NCI-H2081 treated with DMSO at 0.1 percent for 48 hours (cell line): ENCODE results near the gene URAD.

Experiments
- DNase-seq: peaks from one replicate; lab custom pipeline; 2025; lab: John Stamatoyannopoulos, UW

The URAD gene

DNA sequence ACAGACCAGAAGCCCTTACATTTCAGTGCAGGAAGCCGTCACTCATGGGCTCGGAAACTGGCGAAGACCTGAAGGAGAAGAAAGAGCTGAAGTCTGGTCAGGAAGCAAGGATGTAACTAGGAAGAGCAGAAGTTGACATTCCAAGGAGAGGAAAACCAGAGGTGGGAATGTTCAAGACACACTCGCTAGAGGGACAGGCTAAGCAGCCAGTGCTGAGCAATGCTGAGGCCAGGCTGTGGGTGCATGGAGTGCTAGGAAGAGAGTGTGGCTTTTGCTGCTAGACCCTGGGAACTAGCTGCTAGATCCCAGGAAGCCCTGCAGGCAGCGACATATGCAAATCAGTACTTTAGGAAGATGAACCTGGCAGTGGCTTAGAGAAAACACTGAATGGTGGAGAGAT is 12.1 kb upstream of the URAD start:
- no peak for DNase-seq

DNA sequence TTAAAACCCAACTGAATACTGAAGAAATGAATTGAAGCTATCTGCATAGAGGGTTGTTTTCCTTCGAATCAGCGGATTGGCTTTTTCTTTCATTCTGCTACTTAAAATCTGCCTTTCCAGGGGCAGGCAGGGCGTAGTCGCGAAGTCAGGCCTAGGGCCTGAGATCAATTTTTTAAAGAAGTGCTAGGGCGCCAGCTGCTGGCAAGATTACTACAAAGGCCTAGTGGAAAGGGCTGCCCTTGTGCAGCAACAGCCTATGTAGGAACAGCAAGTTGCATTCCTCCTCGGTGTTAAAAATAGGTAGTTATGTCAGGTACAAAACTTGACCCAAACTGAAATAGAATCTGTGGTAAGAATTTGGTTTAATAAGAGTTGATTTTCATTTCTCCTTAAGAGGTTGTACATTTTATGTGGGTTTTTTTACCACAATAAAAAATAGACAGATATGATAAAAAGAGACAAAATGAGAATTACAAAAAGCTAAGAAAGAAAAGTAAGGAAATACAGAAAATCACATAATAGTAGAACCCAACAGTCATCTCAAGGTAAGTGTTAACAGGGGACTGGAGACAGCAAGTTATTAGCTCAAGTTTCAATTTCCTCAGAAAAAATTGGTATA is 9.5 kb upstream of the URAD start:
- DNase-seq = no peak

DNA sequence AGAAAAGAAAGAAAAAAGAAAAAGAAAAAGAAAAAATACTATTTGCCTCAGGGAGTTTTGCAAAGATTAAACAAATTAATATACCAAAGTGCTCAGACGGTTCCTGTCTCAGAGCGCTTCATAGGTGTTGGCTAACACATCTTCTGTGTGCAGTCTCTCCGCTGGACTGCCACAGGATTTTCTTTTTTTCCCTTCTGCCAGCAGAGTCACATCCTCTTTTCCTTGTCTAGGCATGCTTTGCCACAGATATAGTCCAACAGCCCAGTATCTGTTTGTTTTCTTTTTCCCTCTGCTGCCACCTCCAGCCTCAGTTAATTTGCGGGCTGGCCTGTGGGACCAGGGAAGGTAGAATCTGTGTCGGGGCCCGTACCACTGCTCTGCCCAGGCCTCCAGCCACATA is 3.4 kb upstream of the URAD start:
- DNase-seq = no peak

DNA sequence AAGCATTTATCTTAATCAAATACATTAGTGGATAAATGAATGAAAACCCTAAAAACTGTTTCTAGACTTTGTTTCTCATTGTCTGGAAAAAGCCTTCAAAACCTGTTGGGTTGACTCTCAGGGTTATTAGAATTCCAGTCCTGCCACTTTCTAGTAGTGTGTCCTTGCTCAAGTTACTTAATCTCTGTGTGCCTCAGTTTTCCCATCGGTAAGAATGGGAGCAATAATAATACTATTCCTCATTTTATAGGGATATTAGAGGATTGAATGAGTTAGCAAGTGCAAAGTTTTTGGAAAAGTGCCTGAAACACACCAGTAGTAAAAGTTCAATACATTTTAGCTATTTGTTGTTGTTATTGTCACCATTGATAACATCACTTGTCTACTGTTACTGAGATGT is 2.9 kb downstream of the URAD start:
- no peak for DNase-seq

DNA sequence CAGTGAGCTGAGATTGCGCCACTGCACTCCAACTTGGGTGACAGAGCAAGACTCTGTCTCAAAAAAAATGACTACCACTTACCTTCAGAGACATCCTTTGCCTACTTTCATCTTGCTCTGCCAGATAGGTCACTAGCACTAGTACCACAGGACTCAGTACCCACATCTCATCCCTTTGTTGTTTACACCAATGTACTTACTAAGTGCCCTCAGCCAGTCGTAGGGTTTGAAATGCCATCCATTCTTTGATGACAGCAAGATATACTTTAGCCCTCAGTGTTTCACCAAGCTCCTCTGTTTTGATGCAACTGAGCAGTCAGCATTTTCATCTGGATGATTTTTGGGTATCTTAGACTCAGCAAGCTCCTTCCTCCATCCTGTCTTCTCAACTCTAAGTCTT is 6.1 kb downstream of the URAD start:
- no peak for DNase-seq

DNA sequence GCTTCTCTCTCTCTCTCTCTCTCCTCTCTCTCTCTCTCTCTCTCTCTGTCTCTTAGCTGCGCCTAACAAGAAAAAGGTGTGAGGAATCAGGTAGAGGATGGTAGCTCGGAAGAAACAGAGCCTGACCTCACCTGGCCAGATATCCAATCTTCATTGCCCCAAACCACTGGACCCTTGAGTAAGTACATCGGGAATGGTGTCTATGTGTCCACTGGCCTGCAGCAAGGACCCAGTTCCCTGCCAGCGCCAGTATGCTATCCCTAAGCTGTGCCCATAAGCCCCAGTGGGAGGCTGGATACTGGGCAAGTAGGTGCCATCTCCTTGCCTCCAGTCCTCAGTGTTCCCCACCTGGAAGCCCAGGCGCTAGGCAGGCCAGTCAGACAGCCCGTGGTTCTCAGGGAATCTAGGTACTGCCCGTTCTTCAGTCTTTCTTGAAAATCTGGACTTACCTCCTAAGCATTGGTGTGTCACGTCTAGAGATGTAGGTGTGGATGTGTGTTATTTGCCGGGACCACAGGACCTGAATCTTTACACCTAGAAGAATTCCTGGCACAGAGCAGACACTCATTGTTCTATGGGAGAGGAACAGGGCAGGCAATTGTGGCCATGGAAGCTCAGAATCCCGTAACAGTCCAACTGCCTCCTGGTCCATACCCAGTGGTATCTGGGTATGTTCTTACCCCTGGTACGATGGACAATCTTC is 7.3 kb downstream of the URAD start:
- no peak for DNase-seq

DNA sequence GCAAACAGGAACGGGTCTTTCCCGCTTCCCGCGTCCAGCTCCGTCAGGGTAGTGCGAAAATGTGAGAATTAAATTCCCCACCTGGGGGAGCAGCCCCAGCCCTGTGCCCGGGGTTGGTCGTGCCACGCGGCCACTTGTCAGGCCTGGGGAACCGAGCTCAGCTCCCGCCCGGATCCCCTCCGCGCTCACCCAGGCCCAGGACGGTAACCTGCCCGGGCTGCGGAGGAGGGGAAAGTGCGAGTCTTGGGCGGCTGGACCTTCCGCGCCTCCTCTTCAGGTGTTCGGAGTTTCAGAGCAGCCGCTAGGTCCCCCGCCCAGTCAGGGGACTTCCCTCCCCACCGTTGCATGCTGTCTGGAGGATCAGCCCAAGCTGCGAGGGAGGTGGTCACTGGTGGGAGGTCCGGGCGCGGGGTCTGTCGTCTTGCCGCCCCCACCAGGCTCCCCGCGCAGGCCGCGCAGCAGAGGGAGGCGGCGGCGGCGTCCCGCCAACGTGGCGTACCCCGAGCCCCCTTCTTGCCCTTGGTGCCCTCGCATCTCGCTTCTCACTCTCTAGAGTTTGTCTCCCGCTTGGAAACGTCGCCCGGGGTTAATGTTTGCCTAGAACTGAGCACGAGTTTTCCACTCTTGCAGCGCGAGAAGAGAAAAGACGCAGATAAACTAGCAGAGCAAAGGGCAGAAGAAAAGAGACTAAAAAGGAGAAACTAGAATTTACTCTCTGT is 8.1 kb downstream of the URAD start:
- DNase-seq = no peak

DNA sequence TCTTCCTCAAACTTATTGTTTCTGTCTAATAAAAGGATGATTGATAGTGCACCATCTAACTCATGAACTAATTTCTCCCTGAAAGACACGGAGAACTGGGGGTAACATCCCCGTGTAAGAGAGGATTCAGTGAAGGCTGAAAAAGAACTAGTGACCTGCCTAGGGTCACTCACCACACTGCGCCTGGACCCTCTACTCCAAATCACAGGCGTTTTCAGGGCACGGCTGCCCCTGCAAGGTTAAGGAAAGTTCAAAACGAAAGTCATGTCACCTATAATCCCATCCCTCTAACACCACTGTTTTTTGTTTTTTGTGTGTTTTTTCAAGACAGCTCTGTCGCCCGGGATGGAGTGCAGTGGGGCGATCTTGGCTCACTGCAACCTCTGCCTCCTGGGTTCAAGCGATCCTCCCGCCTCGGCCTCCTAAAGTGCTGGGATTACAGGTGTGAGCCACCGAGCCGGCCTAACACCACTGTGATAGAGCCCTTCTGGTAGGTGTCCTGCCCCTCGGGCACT is 8.7 kb downstream of the URAD start:
- DNase-seq = no peak

DNA sequence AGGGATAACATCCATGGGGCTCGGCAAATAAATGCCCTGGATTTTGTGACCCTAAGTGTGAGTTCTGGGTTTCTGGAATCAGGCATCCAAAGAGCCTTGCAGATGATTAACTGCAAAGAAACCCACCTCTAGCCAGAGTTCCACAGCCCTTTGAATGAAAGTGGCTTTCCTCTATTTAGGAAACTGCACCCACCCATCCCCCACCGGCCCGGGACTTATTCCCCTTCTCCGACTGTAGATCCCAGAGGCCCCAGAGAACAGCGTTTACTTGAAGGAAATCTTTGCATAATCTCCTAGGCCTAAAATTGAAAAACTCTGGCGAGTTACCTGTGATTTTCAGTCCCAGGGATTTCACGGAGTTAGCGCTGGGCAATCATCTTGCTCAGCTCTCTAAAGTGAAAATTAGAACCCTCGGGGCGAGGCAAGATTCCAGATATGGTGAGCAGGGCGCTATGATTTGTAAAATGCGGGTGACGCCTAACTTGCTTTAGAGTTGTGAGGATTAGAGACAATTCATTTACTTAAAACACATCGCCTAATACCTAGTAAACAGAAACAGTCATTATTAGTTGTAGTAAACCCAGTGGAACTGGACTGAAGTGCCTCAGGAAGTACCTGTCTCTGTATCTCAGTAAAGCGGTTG is 9.4 kb downstream of the URAD start:
- DNase-seq = no peak

DNA sequence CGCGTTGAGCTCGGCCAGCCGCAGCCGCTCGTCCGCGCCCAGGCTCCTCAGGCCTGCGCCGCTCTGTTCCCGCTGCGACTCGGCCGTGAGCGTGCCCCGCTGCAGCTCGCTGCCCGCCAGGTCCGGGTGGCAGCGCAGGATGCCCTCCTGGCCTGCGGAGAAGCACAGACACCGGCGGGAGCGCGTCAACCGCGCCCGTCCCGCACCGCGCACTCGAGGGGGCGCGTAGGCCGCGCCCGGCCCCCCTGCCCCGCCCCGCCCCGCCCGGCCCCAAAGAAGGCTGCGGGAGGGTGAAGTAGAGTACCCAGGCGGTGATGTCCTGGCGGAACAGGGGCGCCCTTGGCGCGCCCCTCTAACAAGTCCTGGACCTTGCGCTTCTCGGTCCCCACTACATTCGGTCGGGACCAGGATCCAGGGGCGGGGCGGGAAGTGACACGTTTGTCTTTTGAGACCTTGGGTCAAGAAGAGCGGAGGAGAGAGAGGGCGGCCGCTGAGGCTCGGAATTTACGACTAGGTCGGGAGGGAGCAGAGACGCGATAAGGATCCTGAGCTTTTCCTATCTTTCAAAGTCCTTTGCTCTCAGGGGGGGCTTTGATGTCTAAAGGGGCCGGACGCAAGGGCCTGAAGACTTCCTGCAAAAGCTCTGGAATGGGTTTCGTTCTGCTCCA is 10.1 kb downstream of the URAD start:
- no peak for DNase-seq

DNA sequence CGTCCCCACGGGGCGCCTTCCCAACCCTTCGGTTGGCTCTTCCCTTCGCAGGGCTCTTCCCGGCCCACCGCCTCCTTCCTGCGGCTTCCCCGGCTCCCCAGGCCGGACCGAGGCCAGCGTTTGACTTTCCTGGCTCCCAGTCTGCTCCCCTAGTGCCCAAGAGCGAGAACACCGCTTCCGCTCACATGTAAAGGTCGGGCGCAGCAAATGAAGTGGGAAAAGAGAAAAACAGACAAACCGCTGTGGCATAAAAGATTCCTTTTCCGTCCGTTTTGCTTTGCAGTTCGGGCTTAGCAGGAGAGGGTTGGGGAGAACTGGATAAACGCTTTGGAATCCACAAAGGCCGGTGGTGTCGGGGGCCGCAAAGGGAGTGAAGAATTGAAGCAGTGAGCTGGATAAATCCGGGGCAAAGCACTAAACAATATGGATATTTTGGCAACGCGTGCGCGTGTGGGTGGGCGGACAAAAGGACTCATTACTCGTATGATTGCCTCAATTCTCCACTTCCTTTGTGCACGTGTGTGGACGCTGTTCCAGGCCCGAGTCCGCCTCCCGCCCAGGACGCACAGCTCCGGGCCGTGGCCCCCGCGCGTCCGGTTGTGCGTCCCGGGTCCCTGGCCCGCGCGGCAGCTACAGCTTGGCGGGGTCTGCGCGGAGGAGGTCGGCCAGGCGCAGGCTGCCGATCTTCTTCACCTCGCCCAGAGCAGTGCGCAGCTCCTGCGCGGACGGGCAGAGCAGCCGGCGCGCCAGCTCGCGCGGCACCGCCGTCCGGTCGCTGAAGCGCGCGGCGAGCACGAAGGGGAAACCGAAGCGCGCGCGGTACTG is 10.8 kb downstream of the URAD start:
- no peak for DNase-seq

DNA sequence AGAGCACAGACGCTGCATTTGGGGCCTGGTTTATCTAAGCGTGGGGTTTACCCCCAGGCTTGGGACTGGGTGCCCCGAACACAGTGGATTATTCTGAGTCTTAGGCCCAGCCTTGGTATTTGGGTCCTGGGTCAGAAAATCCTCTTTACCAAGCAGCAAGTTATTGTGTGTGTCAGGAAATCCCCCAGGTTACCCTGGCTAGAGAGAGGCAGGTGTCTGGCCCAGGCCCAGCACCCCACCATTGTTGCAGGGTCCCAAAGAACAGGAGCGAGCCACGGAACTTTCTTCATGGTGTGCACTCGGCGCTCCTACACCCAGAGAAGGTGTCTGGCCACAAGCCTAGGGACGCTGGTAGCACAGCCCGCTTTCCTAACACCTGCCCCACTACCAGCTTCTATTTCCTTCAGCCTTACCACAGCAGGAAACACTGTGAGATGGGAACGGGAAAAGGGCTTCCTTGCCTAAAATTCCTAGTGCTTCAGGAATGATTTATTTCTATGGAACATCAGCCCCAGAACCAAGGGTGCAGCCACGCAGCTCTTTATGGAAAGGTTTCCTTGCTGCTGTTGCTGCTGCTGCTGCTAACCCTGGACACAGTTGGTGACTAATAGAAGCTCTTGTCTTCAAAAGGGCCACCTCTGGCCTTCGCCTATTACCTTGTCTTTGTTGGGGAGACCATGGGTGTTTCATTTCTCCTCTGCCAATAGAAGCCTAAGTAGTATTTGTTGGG is 12.0 kb downstream of the URAD start:
- DNase-seq = no peak

DNA sequence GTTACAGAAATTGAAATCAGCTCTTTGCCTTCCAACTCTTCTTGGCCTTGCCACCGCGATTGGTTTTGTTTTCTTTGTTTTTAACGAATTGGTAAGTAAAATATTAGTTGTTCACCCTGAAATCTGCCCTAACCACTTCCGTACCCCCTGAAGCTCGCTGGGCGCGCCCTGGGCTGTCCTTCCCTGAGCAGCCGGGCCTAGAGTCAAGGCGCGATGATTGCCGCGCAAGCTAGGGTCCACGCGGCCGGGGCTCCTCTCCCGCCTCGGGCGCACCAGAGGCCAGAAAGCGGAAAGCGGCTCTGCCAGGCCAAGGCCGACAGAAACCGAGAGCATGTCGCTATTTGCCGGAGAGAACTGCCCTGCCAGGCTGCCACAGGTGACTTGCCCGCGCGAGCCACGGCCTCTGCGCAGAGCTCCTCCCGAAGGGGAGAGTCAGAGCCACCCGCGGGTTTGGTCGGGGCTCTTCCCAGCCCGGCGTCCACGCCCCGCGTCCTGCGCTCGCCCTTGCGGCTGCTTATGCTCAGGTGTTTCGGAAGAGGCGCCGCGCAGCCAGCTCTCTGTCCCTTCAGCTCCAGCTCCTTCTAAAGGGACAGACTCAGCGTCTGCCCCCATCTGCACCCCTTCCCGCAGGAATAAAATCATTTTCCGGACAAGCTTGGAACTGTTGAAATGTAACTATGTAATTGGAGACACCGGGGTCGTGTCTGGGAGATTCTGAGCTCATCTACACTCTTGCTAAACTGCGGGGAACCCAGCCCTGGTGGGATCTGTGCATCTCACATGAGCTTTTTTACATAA is 12.7 kb downstream of the URAD start:
- no peak for DNase-seq

DNA sequence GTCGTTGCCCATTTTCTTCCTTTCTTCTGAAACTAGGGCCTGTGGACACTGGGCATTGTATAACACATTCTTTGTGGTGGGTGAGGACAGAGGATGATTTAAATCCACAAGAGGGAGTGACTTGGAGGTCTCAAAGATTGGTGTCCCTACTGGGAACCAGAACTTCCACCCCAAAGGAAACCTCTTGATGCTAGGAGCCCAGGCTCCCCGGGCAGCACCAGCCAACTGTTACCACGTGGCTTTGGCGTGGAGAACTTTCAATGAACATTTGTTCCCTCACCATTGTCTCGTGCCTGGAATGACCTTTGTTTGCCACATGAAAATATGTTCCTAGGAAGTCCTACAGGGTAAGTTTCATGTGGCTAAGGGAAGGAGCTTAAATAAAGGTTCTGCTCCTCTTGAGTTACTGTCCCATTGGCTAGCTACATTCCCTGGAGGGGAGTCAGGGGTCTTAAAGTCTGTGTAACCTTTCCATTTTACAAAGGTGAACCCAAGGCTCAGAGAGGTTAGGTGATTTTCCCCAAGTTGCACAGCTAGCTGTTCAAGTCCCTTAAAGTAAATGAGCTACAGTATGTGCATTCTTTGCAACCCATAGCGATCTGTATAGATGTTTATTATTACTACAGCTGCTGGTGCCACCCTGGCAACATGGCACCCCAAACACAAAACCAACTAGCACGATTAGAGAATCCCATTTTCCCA is 14.4 kb downstream of the URAD start:
- no peak for DNase-seq

DNA sequence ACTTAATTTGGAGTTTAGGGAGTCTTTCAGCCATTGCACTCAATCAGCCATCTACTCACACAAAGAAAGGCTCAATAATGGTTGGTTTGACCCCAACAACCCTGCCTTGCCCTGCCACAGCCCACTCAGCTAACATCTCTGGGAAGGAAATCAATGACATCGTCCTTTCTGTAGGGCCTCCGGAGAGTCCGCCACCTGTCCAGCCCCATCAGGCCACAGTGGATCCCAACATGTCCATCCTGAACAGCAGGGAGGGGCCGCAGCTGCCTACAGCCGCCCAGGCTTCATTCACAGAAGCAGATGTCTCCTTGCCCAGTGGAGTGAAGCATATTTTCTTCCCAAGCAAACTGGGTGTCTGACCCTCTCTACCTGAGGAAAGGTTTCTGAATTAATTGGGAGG is 15.2 kb downstream of the URAD start:
- DNase-seq = no peak

DNA sequence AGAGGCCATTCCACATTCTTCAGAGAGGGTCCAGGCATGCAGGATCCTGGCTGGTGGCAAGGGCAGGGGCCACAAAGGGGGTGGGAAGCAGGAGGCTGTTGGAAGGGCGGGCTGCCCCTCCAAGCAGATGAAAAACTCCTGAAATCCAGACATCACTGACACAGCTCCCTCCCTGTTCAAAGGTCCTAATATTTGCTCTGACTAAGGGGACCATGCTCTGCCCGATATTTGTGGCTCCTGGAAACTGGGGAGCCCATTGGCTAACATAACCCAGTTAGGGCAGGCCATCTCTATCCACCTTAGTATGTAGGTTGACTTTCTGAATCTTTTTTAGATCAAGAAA is 16.0 kb downstream of the URAD start:
- no peak for DNase-seq

DNA sequence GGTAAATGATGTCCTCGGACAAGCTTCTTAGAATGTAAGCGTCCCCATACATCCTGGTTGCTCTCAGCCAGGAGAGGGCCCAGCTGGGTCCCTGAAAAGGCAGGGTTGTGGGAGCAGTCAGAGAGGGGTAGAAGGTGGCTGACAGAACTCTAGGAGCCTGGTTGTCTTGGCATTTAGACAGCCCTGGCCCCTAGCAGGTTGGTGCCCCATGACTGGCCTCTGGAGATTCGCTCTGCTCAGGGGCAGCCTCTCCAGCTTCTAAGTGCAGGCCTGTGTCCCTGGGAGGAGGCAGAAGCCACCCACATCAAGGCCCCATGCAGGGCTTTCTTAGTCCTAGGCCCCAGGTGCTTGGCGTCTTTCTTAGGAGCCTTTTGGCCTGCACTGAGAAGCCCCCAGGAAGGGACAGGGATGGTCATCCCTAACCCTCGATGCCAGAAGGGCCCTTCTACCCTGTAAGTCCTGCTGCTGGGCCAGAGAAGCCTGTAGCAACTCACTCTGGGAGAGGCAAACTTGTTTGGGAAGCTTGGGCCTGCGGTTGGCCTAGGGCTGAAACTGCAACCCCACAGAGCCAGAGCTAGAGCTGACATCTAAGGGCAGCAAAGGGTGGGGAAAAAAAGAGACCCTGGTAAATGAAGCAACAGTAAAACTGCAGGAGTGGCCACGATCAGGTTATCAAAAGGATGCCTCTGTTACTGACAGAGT is 16.6 kb downstream of the URAD start:
- no peak for DNase-seq

DNA sequence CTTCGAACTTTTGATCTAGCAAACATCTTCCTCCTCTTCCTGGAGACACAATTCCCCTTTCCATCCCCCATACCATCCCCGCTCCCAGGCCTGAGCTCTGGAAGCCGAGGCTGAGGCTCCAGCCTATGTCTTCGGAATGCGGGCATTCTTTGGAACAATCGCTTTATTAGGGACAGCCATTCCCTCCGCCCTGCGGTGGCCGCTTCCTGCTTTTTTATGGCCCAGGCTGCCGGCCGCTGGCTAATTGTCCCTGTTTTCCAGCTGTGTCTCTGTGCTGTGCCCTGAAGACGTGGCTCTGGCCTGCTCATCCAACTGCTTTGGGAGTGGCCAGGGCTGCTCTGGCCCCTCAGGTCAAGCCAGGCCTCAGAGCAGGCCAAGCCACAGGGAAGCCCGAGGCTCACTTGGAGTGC is 17.3 kb downstream of the URAD start:
- DNase-seq = no peak
